Fibroblast of villous mesenchyme (primary cell): ENCODE measurements around the gene PLCL2. TPM values are rescaled to one million over a fixed set of nuclear protein-coding genes. Genes with fewer than 3 reads are reported as not detected.
A peak's percentile ranks its signal among the peaks of the same experiment; 100 is the strongest.

Experiments
- DNase-seq: peaks from one replicate; pipeline ENCODE4 v3.0.0-alpha.2; 2010; ENCODE audit warnings: low read depth
- H3K4me3 ChIP-seq: 2 replicates; pipeline ENCODE4 v1.5.1; 2011; ENCODE audit warnings: low read depth, mild to moderate bottlenecking, low read length
- total RNA-seq: library from RNA; depleted of rRNA; stranded (reverse); fragments of >200 nt; gene quantifications from 2 replicates; pipeline ENCODE4 v1.2.3, GENCODE V29; 2012
- TF ChIP-seq, protein P1 (sequence below): IDR thresholded peaks from 2 replicates; pipeline ENCODE4 v1.5.1; 2012; ENCODE audit warnings: low read depth, mild to moderate bottlenecking, low read length; ENCODE audit not compliant: insufficient read depth

PLCL2 gene
- total RNA-seq, 1 donor, result 5.6 TPM

DNA sequence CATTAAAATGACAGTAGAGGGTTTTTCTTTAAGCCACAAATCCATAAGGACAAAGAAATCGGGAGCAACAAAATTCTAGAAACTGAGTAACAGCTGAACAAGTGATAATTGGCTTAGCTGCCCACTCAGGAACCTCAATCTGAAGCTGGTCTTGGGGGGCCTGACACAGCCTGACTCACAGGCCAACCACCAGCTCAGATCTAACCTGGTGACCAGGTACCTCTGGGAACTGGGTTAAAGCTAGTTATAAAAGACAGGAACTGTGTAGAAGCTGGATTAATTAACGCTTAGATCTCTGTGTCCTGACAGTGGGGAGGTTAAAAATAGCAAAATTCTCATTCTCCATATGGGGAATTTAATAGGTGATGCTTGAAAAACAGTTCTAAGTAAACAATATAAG lies 161.9 kb downstream of the PLCL2 start:
- no peak for DNase-seq
- no peak overlapping the region for H3K4me3 ChIP-seq
- TF ChIP-seq, protein P1, sequence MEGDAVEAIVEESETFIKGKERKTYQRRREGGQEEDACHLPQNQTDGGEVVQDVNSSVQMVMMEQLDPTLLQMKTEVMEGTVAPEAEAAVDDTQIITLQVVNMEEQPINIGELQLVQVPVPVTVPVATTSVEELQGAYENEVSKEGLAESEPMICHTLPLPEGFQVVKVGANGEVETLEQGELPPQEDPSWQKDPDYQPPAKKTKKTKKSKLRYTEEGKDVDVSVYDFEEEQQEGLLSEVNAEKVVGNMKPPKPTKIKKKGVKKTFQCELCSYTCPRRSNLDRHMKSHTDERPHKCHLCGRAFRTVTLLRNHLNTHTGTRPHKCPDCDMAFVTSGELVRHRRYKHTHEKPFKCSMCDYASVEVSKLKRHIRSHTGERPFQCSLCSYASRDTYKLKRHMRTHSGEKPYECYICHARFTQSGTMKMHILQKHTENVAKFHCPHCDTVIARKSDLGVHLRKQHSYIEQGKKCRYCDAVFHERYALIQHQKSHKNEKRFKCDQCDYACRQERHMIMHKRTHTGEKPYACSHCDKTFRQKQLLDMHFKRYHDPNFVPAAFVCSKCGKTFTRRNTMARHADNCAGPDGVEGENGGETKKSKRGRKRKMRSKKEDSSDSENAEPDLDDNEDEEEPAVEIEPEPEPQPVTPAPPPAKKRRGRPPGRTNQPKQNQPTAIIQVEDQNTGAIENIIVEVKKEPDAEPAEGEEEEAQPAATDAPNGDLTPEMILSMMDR, result no peak

DNA sequence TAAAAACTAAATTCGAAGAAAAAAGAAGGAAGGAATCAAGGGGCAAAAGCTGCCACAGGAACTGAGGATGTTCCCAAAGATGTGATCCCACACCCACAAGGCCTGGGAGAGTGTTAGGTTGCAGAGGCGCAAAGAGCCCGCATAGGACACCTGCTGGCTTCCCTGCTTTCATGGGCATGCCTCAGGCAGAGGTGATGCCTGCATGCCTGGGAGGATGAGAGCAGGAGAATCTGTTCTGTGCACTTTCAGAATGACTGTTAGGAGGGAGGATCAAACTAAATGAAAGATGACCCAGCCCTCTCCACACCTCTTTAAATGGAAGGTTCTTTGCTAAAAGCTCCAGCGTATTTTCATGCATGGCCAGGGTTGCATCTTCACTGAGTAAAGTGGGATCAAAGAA lies 162.4 kb downstream of the PLCL2 start:
- TF ChIP-seq, protein P1, result no peak
- H3K4me3 ChIP-seq, result no peak overlapping the region
- no peak for DNase-seq

DNA sequence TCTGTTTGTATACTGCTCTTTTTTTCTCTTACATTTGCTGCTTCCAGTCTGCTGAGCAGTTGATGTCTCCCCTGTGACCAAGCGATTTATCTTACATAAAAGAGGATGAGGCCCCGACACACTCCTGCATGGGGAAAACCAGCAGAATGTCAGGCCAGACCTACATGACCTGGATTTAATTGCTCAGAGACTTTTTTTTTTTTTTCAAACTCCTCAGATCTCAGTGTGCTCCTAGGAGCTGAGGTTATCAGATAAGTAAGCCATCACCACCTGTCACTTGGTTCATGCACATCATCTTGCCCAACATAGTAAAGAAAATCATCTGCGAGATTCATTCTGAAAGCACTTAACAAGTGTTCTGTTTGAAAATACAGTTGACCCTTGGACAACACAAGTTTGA lies 163.1 kb downstream of the PLCL2 start:
- TF ChIP-seq, protein P1, result no peak
- no peak overlapping the region for H3K4me3 ChIP-seq
- no peak for DNase-seq

DNA sequence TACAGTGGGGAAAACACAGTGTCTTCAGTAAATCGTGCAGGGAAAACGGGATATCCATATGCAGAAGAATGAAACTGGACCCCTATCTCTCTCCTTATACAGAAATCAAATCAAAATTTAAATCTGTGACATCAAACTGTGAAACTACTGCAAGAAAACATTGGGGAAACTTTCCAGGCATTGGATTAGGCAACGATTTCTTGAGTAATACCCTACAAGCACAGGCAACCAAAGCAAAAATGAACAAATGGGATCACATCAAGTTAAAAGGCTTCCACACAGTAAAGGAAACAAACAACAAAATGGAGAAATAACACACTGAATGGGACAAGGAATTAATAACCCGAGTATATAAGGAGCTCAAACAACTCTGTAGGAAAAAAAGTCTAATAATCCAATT lies 165.3 kb downstream of the PLCL2 start:
- peak; percentile 42 for DNase-seq
- TF ChIP-seq, protein P1, result no peak
- no peak overlapping the region for H3K4me3 ChIP-seq

DNA sequence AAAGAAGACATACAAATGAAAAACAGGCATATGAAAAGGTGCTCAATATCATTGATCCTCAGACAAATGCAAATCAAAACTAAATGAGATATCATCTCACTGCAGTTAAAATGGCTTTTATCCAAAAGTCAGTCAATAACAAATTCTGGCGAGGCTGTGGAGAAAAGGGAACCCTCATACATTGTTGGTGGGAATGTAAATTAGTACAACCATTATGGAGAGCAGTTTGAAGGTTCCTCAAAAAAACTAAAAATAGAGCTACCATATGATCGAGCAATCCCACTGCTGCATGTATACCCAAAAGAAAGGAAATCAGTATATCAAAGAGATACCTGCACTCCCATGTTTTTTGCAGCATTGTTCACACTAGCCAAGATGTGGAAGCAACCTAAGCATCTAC lies 165.8 kb downstream of the PLCL2 start:
- DNase-seq, result no peak
- TF ChIP-seq, protein P1, result no peak
- no peak overlapping the region for H3K4me3 ChIP-seq

DNA sequence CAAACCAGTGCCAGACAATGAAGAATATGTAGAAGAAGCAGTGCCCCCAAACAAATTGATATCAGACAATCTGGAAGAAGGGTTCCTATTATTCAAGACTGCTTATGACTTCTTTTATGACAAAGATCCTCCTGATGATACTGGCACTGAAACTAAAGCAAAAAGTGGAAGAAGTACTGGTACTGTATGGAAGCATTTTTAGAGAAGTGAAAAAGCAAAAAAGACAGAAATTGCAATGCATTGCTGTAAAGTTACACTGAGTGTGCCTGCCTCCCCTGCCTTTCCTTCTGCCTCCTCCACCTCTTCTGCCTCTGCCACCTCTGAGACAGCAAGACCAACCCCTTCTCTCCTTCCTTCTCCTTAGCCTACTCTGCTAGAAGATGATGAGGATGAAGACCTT lies 167.6 kb downstream of the PLCL2 start:
- no peak for DNase-seq
- no peak overlapping the region for H3K4me3 ChIP-seq
- TF ChIP-seq, protein P1, result no peak

DNA sequence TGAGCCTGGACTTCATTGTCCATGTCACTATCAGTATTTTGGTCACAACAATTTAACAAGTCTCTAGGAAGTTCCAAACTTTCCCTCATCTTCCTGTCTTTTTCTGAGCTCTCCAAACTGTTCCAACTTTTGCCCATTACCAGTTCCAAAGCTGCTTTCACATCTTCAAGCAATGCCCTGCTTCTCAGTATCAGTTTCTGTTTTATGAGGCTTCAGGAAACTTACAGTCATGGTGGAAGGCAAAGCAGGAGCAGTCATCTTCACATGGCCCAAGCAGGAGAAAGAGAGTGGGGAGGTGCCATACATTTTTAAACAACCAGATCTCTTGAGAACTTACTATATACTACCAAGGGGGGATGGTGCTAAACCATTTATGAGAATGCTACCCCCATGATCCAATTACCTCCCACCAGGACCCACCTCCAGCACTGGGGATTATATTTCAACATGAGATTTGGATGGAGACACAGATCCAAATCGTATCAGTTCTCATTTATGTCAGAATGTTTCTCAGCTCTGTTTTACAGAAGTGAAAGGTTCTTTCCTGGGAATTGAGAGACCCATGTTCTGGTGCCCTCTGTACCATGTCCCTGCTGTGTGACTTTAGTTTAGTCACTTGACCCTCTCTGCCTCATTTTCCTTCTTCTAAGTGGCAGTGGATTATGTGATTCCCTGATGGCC lies 169.7 kb downstream of the PLCL2 start:
- H3K4me3 ChIP-seq, result no peak overlapping the region
- TF ChIP-seq, protein P1, result no peak
- DNase-seq, result no peak
